ENCODE data around the gene OCEL1. TPM values are rescaled to one million over a fixed set of nuclear protein-coding genes. Genes with fewer than 3 reads are reported as not detected.

Gene OCEL1, protein sequence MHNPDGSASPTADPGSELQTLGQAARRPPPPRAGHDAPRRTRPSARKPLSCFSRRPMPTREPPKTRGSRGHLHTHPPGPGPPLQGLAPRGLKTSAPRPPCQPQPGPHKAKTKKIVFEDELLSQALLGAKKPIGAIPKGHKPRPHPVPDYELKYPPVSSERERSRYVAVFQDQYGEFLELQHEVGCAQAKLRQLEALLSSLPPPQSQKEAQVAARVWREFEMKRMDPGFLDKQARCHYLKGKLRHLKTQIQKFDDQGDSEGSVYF
- 21.1 to 23.8 TPM (median 22.3 TPM) in 3 replicates for total RNA-seq
- long read RNA-seq, transcript OCEL1-201 (6 exons, 1,133 nt) = major isoform, 6 of 24 reads
- long read RNA-seq, partial matches to known transcripts = 5 of 24 reads
- long read RNA-seq, other reads (novel, unspliced or antisense) = 7 of 24 reads

DNA sequence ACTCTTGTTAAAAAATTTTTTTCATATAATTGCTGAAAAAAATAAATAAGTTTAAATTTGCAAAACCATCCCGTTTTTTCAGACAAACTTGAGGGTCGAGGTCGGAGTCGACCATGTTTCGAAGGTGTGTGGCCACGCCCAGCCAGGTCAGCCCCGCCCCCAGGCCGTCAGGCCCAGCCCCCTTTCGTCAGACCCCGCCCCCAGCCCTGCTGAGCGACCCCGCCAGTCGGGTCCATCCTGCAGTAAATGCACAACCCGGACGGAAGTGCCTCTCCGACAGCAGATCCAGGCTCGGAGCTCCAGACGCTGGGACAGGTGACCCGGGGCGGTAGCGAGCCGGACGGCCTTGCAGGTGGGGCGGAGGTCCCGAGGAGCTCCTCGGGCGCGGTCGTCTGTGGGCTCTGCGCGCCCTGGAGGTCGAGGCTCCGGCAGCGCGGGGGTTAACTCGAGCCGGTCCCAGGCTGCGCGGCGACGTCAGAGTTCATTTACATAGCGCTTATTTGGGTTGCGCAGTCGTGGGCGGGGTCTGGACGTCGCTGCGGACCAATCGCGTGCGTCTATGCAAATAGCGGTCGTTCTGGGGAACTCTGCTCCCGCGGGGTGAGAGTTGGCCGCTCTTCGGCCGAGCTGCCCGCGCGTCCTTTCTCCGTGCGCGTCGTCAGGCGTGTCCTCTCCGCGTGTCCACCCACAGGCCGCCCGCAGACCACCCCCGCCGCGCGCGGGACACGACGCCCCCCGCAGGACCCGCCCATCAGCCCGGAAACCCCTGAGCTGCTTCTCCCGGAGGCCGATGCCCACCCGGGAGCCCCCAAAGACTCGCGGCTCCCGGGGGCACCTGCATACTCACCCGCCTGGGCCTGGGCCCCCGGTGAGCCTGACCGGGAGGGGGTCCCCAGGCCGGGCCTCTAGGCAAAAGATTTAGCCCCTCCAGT is at the start of gene OCEL1:
TSS of gene OCEL1 (plus strand) at position 225 of the 932 bp plus-strand sequence. CDS start at position 247, 22 bp downstream.
- Mint-ChIP-seq H3K9me3 (ENCODE audit: low read depth) (no peaks in the 10 kb centered on the region), H3K4me1 (ENCODE audit: low read depth) (peaks cover 9% of the 10 kb centered on the region), H3K36me3 (ENCODE audit: low read depth) (no peaks in the 10 kb centered on the region), H3K27ac (ENCODE audit: unreplicated experiment) (peak within 1 kb of the TSS; percentile 99), H3K27me3 (ENCODE audit: low read depth) (no peaks in the 10 kb centered on the region), H3K4me3 (ENCODE audit: unreplicated experiment) (peak within 1 kb of the TSS; percentile 90)
- DNase-seq (ENCODE audit: low spot score) = peak; percentile 99
- TF ChIP-seq, protein P1, sequence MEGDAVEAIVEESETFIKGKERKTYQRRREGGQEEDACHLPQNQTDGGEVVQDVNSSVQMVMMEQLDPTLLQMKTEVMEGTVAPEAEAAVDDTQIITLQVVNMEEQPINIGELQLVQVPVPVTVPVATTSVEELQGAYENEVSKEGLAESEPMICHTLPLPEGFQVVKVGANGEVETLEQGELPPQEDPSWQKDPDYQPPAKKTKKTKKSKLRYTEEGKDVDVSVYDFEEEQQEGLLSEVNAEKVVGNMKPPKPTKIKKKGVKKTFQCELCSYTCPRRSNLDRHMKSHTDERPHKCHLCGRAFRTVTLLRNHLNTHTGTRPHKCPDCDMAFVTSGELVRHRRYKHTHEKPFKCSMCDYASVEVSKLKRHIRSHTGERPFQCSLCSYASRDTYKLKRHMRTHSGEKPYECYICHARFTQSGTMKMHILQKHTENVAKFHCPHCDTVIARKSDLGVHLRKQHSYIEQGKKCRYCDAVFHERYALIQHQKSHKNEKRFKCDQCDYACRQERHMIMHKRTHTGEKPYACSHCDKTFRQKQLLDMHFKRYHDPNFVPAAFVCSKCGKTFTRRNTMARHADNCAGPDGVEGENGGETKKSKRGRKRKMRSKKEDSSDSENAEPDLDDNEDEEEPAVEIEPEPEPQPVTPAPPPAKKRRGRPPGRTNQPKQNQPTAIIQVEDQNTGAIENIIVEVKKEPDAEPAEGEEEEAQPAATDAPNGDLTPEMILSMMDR (IDR thresholded peaks at IDR 0.05) = peak; percentile 1

DNA sequence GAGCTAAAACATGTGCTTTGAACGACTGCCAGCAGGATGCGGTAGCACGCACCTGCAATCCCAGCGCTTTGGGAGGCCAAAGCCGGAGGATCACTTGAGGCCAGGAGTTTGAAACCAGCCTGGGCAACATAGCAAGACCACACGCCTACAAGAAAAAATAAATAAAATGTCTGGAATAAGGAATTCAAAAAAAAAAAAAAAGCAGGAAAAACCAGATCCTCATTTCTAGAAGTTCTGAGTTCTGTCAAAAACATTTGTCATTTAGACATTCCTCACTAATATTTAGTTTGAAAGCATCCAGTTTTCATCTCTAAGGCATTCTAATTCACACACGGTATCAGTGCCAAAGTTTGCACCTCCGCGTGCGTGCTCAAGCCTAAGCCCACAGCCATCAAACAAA is 47.7 kb upstream of the OCEL1 start:
- peaks cover 23% of the 10 kb centered on the region for H3K36me3 Mint-ChIP-seq (ENCODE audit: low read depth)
- TF ChIP-seq, protein P1 (IDR thresholded peaks at IDR 0.05) = no peak
- no peaks in the 10 kb centered on the region for H3K4me1 Mint-ChIP-seq (ENCODE audit: low read depth)
- no peak overlapping the region for H3K27ac Mint-ChIP-seq (ENCODE audit: unreplicated experiment)
- H3K27me3 Mint-ChIP-seq (ENCODE audit: low read depth) = no peaks in the 10 kb centered on the region
- H3K4me3 Mint-ChIP-seq (ENCODE audit: unreplicated experiment) = no peak overlapping the region
- no peak for DNase-seq (ENCODE audit: low spot score)
- no peaks in the 10 kb centered on the region for H3K9me3 Mint-ChIP-seq (ENCODE audit: low read depth)

DNA sequence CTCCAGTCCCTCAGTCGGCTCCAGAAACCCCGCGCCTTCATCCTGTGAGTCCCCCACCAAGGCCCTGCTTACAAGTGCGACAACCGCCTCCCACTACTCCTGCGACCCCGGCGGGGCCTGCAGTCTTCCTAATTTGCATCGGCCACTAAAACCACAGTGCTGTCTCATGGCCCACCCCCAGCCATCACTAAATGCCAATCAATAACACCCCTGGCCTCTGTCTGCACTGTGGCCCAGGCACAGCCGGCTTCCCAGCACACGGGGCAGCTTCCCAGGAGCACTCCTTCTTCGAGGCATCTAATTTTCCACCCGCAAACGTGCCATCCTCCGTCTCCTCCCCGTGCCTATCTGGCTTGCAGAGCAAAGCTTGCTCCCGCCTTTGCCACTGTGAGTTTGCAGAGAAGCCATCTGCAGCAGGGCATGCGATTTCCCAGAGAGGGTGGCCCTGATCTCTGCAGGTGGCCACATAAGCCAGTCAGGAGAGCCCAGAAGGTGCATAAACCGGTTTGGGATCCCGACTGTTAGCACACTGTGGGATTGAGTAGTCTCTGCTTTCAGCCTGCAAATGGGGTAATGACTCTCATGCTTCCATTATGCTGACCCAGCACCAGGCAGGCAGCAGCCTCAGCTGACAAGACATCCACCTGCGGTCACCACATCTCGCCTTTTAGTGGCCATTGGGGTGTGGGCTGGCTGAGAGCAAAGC is 44.9 kb upstream of the OCEL1 start:
- no peak for DNase-seq (ENCODE audit: low spot score)
- no peak overlapping the region for H3K4me3 Mint-ChIP-seq (ENCODE audit: unreplicated experiment)

DNA sequence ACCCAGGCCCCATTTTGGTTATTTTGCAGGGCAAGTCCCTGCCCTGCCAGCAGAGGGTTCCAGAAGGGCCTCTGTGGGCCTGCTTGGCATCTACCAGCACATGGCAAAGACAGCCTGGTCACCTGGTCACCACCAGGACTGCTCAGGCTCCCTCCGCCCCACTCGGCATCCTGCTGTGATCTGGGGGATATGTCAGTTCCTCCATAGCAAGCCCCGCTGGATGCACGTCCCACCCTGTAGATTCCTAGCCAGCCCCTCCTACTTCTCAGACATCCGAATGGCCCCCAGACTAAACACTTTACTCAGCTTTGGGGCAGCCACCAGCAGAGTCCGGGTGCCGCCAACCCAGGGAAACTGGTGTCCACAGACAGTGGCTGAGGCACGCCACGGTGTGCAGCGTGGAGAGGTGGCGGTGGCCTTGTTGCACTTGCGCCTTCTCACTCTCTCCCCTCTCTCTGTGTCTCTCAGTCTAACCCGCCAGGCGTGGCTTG is 42.7 kb upstream of the OCEL1 start:
- Mint-ChIP-seq H3K27ac (ENCODE audit: unreplicated experiment) (no peak overlapping the region), H3K4me1 (ENCODE audit: low read depth) (no peaks in the 10 kb centered on the region), H3K36me3 (ENCODE audit: low read depth) (peaks cover 30% of the 10 kb centered on the region), H3K4me3 (ENCODE audit: unreplicated experiment) (no peak overlapping the region), H3K9me3 (ENCODE audit: low read depth) (no peaks in the 10 kb centered on the region), H3K27me3 (ENCODE audit: low read depth) (no peaks in the 10 kb centered on the region)
- TF ChIP-seq, protein P1 (IDR thresholded peaks at IDR 0.05) = no peak
- DNase-seq (ENCODE audit: low spot score) = no peak

More for the DNA sequence above, 44.9 kb upstream of the OCEL1 start:
- Mint-ChIP-seq H3K27ac (ENCODE audit: unreplicated experiment) (no peak overlapping the region), H3K27me3 (ENCODE audit: low read depth) (no peaks in the 10 kb centered on the region), H3K9me3 (ENCODE audit: low read depth) (no peaks in the 10 kb centered on the region), H3K36me3 (ENCODE audit: low read depth) (peaks cover 30% of the 10 kb centered on the region), H3K4me1 (ENCODE audit: low read depth) (no peaks in the 10 kb centered on the region)
- TF ChIP-seq, protein P1 (IDR thresholded peaks at IDR 0.05) = no peak
